GM18498 (cell line): ENCODE measurements around the gene SCNN1B.
"Not testable (repeated sequence)": the region's sequence is repeated elsewhere in the genome, so short reads cannot be mapped to it uniquely, and the experiment has no call there.

Experiments
- ATAC-seq: cut with Tn5 transposase; IDR thresholded peaks from one replicate; pipeline ENCODE4 v1.9.1; 2021; ENCODE audit warnings: mild to moderate bottlenecking, moderate library complexity; ENCODE audit not compliant: unreplicated experiment

The SCNN1B gene

GRCh38 chr16:23353440-23353839 lies 51.3 kb downstream of the SCNN1B start:
- no peak for ATAC-seq

DNA sequence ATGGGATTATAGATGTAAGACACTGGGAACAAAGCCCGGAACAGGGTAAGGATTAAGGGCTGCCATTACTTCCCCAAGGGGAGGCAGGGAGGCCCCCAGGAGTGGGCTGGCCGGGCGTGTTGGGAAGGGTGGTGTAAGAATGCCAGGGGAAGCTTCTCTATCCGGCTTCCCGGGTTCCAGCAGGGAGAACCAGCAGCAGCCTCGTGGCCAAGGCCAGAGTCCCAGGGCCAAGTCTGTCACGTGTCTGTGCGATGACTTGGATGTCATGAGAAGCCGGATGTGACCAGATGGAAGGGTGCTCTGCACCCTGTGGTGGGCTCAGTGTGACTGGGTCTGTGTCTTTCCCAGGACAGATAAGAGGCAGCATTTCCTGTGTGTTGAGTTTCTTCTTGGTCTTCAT lies 52.1 kb downstream of the SCNN1B start:
- no peak for ATAC-seq

- ATAC-seq = no peak
These were observed 53.1 kb downstream of the SCNN1B start for GRCh38 chr16:23355106-23355670.

GRCh38 chr16:23356941-23357340 lies 54.8 kb downstream of the SCNN1B start:
- ATAC-seq = no peak

DNA sequence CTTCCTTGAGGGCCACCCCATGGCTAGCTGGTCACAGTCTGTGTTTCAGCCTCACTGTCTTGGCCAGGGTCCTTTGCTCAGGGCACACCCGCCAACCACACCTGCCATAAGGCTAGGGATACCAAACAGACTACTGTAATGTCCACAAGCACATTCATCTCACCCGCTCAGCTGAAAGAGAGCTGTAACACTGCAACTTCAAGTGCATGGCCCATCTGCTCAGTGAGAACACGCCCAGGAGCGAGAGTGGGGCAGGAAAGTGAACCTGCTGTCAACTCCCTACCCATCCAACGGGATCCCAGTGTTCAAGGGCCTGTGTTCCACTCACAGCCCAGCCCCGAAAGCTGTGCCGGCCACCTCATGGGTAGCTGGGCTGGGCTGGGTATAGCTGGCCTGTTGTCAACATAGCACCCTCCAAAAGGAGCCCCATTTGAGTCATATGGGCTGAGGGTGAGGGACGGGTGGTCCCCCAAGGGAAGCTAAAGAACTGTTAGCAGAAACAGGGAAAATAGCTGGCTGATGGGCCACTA lies 55.7 kb downstream of the SCNN1B start:
- ATAC-seq = no peak

- ATAC-seq = no peak
These were observed 57.1 kb downstream of the SCNN1B start for GRCh38 chr16:23359092-23359760.

- no peak for ATAC-seq
These were observed 60.6 kb downstream of the SCNN1B start for GRCh38 chr16:23362460-23363317.

DNA sequence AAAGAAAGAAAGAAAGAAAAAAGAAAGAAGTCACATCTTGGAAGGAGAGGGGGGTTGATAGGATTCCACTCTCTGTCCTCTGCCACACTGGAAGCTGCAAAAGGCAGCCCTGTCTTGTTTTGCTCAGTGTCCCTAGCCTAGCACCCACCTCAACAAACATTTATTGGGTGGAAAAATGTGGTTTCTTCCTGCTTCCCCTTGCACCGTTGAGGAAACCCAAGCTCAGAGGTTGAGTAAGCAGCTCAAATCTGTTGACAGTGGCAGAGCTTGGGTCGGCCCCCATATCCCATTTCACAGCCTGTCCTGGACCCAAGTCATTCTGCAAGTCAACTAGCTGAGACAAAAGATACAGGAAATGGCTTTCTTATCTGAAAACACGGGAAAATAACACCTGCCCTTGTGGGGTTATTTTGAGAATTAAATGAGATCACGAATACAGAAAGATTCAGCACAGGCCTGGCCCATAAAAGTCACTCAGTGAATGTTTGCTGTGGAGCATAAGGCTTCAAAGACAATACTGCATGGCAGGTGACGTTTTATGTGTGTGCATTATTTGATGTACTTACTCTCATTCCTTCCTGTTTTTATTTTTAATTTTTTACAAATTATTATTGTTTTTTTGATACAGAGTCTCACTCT lies 63.6 kb downstream of the SCNN1B start:
- no peak for ATAC-seq

- ATAC-seq = not testable (repeated sequence)
These were observed 64.2 kb downstream of the SCNN1B start for GRCh38 chr16:23366341-23366740.

DNA sequence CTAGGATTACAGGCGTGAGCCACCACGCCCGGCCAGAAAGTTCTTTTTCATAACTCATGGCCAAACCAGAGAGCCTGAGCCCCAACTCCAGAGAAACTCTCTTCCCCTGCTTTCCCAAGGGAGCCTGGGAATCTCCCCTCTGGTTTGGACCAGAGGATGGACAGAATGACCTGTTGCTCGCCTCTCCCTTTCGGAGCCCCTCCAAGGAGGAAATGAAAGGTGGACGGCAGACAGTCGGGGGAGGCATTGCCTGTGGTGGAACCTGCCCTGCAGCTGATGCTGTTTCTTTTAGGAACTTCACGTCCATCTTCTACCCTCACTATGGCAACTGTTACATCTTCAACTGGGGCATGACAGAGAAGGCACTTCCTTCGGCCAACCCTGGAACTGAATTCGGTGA lies 65.5 kb downstream of the SCNN1B start:
- ATAC-seq = no peak

GRCh38 chr16:23367988-23368387 lies 65.9 kb downstream of the SCNN1B start:
- no peak for ATAC-seq

DNA sequence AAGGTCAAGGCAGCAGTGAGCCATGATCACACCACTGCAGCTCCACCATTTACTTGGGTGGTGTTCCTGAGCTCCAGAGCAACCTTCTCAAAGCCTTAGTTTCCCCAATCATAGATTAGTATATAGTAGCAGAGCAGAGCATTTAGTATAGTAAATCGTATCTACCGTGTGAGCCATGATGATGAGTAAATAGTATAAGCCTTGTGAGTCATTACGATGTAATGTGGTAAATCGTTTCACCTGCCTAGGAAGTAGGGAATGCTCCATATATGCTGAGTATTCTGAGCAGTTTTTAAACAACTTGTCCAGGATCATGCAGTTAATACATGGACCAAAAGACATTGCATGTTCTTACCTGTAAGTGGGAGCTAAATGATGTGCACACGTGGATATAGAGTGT lies 66.4 kb downstream of the SCNN1B start:
- ATAC-seq = no peak

GRCh38 chr16:23369416-23369815 lies 67.3 kb downstream of the SCNN1B start:
- ATAC-seq = no peak

DNA sequence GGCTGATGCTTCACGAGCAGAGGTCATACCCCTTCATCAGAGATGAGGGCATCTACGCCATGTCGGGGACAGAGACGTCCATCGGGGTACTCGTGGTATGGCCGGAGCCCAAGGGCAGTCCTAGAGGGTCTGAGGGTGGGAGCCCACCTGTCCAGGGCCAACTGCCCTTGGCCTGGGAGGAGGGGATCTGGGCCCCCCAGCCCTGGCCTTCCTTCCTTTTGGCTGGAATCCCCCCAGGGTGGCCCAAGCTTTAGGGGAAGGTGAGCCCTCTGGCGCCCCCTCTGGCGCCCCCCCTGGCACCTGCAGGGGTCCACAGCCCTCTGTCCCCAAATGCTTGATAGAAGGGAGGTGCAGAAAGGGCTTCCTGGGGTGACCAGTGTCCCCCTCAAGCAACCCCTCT lies 69.3 kb downstream of the SCNN1B start:
- no peak for ATAC-seq

DNA sequence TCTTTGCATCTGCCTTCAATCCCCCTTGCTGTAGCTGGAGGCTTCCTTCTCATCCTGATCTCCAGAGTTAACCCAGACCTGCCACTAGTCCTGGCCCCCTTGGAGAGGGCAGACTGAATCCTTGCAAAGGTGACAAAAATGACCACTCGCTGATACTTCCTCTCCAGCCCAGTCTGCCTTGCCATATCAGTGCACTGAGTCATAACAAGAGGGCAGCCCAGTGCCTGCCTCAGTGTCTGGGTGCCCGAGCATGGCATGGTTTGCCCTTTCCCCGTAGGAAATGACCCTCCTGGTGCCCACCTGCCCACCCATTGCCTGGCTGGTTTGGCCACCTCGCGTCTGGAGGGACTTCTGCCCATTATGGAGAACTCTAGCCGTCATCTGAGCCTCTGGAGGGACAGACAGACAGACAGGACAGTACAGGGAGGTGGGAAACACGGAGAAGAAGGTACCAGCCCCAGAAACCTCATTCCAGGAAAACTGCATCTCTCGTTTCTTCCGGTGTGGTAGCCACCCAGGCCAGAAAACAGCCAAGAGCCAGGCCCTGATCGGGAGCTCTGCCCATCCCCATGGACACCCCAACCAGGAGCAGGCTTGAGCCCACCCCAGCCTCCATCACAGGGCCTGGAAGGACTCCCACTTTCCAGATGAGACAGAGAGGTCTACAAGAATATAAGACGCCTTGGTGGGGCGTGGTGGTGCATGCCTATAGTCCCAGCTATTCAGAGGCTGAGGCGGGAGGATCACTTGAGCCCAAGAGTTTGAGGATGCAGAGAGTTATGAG lies 71.5 kb downstream of the SCNN1B start:
- no peak for ATAC-seq

DNA sequence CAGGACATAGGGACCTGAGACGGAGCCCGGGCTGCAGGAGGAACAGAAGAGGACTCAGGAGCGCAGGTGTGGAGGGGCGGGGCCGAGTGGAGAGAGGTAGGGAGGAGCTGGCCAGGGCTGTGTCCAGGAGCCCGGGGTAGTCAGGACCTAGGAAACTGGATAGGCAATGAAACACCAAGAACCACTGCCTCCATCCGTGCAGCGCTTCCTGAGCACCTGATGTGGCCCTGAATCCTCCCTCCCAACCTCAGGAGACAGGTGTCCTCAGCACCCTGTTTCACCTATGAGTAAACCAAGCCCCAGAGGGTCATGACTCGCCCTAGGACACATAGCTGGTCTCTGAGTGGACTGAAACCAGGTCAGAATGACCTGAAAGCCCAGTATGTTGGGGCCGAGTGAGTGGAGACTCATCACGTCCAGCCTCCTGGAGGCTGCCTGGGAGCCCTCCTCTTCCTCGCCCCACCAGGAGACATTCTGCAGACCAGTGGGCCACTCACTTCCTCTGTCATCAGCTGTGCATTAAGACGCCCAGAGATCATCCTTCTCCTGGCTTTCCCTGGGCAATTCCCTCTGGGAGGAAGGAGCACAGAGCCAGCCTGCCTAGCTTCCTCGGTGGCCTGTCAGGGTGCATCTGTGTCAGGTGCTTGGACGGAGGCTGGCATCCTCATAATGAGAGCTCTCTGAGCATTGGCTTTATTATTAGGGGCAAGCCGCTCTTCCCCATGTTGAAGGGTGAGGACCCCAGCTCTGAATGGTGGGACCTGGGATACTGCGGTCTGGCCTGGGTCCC lies 72.8 kb downstream of the SCNN1B start:
- no peak for ATAC-seq

DNA sequence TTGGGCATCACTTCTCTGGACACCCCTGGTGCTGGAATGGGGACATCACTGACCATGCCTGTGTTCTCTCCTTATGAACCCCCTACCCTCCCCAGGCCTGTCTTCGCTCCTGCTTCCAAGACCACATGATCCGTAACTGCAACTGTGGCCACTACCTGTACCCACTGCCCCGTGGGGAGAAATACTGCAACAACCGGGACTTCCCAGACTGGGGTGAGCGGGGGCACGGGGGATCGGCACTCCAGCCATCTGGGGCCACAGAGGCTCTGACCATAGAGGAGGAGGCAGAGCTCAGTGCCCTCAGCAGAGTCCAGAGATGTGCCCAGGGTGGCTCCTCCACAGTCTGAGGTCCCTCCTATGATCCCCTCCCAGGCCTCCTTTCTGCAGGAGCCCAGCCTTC lies 73.5 kb downstream of the SCNN1B start:
- no peak for ATAC-seq

DNA sequence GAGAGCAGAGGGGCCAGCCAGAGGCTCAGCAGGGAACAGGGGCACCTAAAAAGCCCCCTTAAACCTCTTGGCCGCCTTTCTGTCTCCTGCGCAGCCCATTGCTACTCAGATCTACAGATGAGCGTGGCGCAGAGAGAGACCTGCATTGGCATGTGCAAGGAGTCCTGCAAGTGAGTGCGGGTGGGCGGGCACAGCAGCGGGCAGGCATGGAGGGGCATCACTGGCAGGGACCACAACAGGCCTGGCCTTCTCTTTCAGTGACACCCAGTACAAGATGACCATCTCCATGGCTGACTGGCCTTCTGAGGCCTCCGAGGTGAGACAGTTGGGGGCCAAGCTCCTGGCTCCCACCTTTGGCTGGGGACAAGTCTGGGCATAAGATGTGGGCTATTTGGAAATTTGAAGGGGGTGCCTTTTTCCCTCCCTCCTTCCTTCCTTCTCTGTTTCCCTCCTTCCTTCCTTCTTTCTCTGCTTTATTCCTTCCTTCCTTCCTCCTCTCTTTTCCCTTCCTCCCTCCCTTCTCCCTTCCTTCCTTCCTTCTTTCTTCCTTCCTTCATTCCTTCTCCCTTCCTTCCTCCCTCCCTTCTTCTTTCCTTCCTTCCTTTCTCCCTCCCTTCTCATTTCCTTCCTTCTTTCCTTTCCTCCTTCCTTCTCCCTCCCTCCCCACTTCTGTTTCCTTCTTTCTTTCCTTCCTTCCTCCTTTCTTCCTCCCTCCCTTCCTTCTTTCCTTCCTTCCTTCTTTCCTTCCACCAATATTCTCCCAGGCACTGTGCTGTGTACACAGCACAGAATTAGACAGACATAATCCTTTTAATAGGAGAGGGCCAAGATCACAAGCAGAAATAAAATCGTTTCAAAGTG lies 75.2 kb downstream of the SCNN1B start:
- no peak for ATAC-seq

- no peak for ATAC-seq
These were observed 76.2 kb downstream of the SCNN1B start for GRCh38 chr16:23378256-23378655.
